ENCODE measurements around the gene FAM3C.

GRCh38 chr7:121383235-121383910, 12.7 kb downstream of the FAM3C start:
- TF ChIP-seq CTCF (conservative IDR thresholded peaks at IDR 0.05 in 1 of 2, IDR thresholded peaks at IDR 0.05 in 1 of 2; ENCODE audit: extremely low read depth in 1 of 2, insufficient read depth in 1 of 2, low read depth in 1 of 2, low read length in 2 of 2) (no peak), EZH2 (IDR thresholded peaks at IDR 0.05; ENCODE audit: borderline replicate concordance, low read length) (no peak)

All from mammary epithelial cell (primary cell).